Neutrophil (primary cell): Measurements from ENCODE around the gene FOXL3.

Experiments
- H3K27ac ChIP-seq: fragments of 200-600 bp; sonication (generic); 2 replicates; pipeline ENCODE4 v1.5.1; 2016; ENCODE audit warnings: mild to moderate bottlenecking, moderate library complexity
- H3K27me3 ChIP-seq: fragments of 200-600 bp; sonication (generic); 2 replicates; pipeline ENCODE4 v1.6.0; 2016; ENCODE audit warnings: mild to moderate bottlenecking
- H3K36me3 ChIP-seq: fragments of 200-600 bp; sonication (generic); 2 replicates; pipeline ENCODE4 v1.5.1; 2017
- H3K4me1 ChIP-seq, 2 experiments: fragments of 200-600 bp in 1 of 2; sonication (generic) in 1 of 2; 1 replicate in 1 of 2; 2 replicates in 1 of 2; pipeline versions ENCODE4 v1.5.1 to v1.6.1; 2013 to 2016; ENCODE audit warnings: low read depth in 1 of 2, low read length in 1 of 2, mild to moderate bottlenecking in 1 of 2, moderate library complexity in 1 of 2; ENCODE audit not compliant: control insufficient read depth in 1 of 2, insufficient read depth in 1 of 2
- H3K4me3 ChIP-seq, 2 experiments: fragments of 200-600 bp in 1 of 2; sonication (generic) in 1 of 2; 1 replicate in 1 of 2; 2 replicates in 1 of 2; pipeline ENCODE4 v1.5.1; 2013 to 2016; ENCODE audit warnings: low read depth in 1 of 2, low read length in 1 of 2, mild to moderate bottlenecking in 1 of 2, moderate library complexity in 1 of 2
- H3K9me3 ChIP-seq: fragments of 200-600 bp; sonication (generic); 2 replicates; pipeline ENCODE4 v1.5.1; 2016
- CTCF ChIP-seq: fragments of 200-600 bp; sonication (generic); IDR thresholded peaks from 2 replicates; pipeline ENCODE4 v1.5.1; 2016; ENCODE audit warnings: antibody characterized with exemption

Gene FOXL3

GRCh38 chr7:249989-250388 lies 40.0 kb upstream of the FOXL3 start:
- H3K27me3 ChIP-seq: no peaks in the 10 kb centered on the region
- TF ChIP-seq CTCF: no peak
- H3K9me3 ChIP-seq: no peaks in the 10 kb centered on the region
- H3K4me3 ChIP-seq: no peak overlapping the region
- no peaks in the 10 kb centered on the region for H3K36me3 ChIP-seq
- no peak overlapping the region for H3K27ac ChIP-seq
- H3K4me1 ChIP-seq: no peaks in the 10 kb centered on the region

- no peak overlapping the region for H3K4me3 ChIP-seq
- no peaks in the 10 kb centered on the region for H3K9me3 ChIP-seq
- TF ChIP-seq CTCF: no peak
- no peak overlapping the region for H3K27ac ChIP-seq
- H3K27me3 ChIP-seq: no peaks in the 10 kb centered on the region
- H3K36me3 ChIP-seq: no peaks in the 10 kb centered on the region
- H3K4me1 ChIP-seq: no peaks in the 10 kb centered on the region
Measured at GRCh38 chr7:250523-250922, 39.4 kb upstream of the FOXL3 start.

- no peaks in the 10 kb centered on the region for H3K36me3 ChIP-seq
- no peak for TF ChIP-seq CTCF
- no peaks in the 10 kb centered on the region for H3K27me3 ChIP-seq
- H3K4me3 ChIP-seq: no peak overlapping the region
- no peaks in the 10 kb centered on the region for H3K9me3 ChIP-seq
- no peak overlapping the region for H3K27ac ChIP-seq
- H3K4me1 ChIP-seq: no peaks in the 10 kb centered on the region
Measured at GRCh38 chr7:251005-251404, 39.0 kb upstream of the FOXL3 start.

- TF ChIP-seq CTCF: no peak
- Histone ChIP-seq H3K9me3 (no peaks in the 10 kb centered on the region), H3K4me1 (no peaks in the 10 kb centered on the region), H3K36me3 (no peaks in the 10 kb centered on the region), H3K27ac (no peak overlapping the region), H3K4me3 (no peak overlapping the region), H3K27me3 (no peaks in the 10 kb centered on the region)
Measured at GRCh38 chr7:251446-252175, 38.4 kb upstream of the FOXL3 start.

- TF ChIP-seq CTCF: no peak
- Histone ChIP-seq H3K4me1 (no peaks in the 10 kb centered on the region), H3K36me3 (no peaks in the 10 kb centered on the region), H3K4me3 (no peak overlapping the region), H3K27me3 (no peaks in the 10 kb centered on the region), H3K9me3 (no peaks in the 10 kb centered on the region), H3K27ac (no peak overlapping the region)
Measured at GRCh38 chr7:252216-252965, 37.6 kb upstream of the FOXL3 start.
